GM19397 (cell line): ENCODE measurements around the gene UAP1L1.
"Not testable (repeated sequence)": the region's sequence is repeated elsewhere in the genome, so short reads cannot be mapped to it uniquely, and the experiment has no call there.

ENCODE experiments used
- ATAC-seq: cut with Tn5 transposase; IDR thresholded peaks from one replicate; pipeline ENCODE4 v1.9.1; 2021; ENCODE audit warnings: mild to moderate bottlenecking, moderate library complexity; ENCODE audit not compliant: unreplicated experiment

UAP1L1 gene

DNA sequence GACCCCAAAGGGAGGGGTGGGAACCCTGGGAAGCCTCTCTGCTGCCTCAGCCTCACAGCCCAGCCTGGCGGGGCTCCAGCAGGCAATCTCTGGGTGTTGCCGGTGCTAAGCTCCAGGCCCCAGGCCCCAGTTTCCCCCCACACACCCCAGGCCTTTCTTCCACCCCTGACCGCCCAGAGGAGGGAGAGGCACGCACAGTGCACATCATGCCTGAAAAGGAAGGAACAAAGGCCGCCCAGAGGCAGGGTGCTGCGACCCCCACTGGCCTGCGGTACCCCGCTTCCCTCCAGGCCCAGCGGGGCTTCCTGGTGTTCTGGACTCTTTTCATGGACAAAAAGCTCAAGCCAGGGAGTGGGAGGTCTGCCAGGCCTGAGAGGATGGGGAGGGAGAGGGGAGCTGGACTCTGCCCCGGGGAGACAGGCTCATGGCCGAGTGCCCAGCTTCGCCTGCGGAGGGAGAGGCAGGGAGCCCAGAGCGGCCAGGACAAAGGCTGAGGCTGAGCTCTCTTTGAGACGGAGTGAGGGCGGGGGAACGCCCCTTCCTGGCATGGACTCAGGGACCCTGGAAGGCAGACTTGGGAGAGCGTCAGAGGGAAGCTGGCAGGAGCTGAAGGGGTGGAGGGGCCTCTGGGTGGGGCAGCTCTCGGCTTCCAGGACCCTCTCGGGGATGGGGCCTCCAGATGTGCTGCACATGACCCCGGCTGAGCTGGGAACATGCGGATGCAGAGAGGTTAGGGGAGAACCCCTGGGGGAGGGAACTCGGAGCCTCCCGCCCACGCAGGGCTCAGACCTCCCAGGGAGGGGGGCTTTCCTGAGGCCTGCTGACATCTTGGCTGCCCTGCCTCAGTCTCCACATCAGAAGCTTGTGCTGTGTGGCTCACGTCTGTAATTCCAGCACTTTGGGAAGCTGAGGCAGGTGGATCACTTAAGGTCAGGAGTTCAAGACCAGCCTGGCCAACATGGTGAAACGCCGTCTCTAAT lies 21.6 kb upstream of the UAP1L1 start:
- no peak for ATAC-seq

DNA sequence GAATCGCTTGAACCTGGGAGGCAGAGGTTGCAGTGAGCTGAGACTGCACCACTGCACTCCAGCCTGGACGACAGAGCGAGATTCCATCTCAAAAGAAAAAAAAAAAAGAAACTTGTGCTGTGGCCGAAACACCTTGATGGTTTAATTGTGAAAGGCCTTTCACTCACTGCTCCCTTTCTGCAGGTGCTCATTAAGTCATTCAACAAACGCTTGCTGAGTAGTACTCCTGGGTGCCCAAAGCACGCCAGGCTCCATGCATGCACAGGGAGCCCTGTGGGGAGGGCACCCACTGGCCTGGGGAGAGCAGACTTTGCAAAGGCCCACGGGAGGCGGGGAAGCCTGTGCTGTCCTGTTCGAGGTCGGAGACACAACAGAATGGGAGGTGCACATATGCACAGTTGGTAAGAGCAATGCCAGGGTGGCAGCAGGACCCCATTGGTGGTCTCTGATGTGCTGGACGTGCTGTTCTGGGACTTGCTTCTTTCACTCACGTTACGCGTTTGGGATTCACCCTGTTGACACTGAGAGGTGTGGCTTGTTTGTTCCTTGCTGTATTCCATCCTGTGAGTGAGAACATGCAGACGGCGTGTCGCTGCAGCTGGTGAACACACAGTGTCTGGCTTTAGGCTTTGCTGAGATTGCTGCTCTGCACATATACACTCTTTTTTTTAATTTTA lies 20.4 kb upstream of the UAP1L1 start:
- no peak for ATAC-seq

DNA sequence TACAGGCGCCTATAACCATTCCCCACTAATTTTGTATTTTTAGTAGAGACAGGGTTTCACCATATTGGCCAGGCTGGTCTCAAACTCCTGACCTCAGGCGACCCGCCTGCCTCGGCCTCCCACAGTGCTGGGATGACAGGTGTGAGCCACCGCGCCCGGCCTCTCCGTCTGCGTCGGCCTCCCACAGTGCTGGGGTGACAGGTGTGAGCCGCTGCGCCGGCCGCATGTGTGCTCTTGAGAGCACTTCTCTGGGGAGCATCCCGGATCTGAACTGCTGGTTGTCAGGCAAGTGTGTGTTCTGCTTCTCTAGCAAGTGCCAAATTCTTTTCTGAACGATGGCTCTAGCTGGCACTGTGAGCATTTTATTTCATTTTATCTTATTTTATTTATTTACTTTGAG lies 19.8 kb upstream of the UAP1L1 start:
- no peak for ATAC-seq

DNA sequence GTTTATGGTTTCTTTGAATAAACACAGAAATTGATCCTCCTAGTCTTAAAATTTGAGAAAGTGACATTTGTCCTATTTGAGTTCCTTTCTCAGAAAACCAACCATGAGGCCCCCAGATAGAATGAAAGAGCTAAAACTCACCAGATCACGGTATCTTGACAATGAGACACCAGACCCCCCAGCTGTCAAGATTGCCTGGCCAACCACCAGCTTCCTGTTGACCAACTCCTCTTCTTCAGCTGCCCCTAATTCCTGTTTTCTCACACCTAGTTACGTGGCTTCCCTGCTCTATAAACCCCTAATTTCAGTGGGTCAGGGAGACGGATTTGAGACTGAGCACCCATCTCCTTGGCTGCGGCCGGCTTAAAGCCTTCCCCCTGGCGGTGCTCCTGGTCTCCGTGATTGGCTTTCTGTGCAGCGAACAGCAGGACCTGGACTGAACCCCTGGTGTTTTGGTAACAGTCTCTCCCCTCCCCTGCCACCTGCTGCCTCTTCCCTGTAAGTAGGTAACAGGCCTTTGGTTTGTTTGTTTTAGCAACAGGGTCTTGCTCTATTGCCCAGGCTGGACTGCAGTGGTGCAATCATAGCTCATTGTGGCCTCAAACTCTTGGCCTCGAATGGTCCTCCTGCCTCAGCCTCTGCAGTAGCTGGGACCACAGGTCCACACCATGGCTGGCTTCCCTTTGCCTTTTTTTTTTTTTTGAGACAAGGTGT lies 18.6 kb upstream of the UAP1L1 start:
- no peak for ATAC-seq

DNA sequence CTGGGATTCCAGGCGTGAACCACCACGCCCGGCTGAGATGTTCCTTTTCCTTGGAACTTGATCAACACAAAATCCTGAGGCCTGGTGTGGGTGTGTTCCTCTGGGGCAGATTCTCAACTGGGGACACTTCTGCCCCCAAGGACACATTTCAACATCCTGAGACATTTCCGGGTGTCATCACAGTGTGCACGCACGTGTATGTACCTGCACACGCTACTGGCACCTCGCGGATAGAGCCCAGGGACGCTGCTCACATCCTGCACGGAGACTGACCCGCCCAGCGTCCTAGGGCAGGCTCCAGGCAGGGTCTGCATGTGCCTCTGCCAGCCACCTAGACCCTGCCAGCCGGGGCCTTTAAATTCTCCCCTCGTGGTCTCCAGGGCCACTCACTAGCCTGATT lies 14.9 kb upstream of the UAP1L1 start:
- no peak for ATAC-seq

DNA sequence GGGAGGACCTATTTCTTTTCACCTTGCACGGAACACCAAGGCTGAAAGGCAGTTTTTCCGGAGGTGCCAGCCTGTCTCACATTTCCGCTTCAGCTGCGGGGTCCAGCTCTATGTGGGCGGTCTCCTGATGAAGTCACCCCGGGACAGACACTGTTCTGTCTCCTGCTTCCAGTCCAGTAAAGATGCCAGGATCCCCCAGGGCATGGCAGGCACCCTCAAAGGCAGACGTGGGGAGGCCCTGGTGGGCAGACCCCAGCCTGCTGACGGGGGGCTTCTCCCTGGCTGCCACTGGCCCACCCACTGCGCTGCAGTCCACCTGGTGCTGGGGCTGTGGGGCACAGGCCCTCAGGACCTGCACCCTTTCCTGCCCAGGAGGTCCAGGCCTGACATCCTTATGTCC lies 14.5 kb upstream of the UAP1L1 start:
- ATAC-seq = not testable (repeated sequence)

DNA sequence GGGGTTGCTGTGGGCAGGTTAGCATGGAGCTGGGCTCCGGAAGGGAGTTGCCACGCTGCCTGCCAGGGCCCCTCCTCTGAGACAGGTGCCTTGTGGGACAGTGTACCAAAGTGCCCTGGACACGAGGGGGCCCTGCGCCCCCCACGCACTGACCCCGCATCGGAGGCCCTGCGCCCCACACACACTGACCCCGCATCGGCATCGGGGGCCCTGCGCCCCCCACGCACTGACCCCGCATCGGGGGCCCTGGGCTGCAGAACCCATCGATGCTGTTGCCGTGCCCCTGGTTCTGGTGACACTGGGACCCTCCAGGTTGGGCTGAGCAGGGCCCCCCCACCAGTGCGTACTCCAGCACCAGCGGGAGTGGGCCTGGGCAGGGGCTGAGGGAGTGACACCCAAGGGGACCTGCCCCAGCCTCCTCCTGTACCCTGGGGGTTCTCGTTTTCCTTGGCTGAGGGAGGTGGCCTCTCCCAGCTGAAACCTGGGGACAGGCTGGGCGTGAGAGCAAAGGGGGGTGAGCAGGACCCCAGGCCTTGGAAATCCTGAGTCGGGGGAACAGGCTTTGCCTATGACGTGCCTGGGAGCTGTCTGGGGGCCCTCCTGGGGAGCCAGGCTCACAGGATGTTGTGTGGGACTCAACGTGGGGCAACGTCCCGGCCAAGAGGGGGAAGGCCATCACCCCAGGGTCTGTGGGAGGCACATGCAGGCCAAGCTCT lies 13.8 kb upstream of the UAP1L1 start:
- no peak for ATAC-seq

DNA sequence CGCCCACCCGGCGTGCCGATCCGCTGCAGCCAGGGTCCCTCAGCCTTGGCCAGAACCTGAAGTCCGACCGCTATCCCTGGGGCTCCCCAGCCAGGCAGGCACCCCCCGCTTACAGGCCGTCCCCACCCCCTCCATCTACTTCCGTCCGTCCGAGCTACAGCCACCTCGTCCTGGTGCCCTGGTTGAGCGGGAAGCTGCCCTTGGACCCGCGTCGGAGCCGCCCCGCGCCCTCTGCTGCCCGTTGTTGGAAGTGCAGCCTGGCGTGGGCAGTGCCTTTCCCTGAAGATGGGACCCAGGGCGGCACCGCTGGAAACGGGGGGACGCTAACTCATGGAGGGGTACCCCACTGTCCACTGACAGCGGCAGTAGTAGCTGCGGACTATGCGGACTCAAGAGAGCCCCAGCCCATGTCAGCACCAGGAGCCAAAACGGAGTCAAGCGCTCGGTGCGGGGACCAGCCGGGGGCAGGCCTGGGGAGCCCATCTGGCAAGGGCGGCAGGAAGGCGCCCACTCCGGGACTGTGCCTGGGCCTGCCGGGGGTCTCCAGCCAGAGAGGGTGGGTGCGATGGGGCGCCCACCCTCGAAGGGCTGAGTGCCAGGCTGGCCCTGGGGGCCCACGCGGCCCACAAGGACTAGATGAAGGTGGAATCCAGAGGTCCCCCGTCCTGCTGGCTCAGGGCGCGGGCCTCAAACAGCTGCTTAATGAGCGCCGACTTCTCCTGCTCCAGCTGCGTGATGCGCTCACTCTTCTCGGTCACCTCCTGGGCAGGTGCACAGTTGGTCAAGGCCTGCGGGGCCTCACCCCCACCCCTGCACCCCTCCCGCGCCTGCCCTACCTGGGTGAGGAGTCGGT lies 13.1 kb upstream of the UAP1L1 start:
- ATAC-seq = no peak

DNA sequence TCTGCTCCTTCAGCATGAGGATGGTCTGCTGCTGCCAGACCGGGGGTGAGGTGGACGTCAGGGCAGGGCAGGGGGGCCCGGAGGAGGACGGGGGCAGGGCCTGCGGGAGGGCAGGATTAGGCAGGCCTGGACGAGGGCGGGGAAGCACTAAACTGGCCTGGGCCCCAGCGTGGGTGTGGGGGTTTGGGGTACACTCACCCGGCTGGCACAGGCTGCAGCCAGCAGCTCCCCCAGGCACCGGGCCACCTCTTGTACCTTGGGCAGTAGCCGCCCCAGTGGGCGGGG lies 12.5 kb upstream of the UAP1L1 start:
- no peak for ATAC-seq

DNA sequence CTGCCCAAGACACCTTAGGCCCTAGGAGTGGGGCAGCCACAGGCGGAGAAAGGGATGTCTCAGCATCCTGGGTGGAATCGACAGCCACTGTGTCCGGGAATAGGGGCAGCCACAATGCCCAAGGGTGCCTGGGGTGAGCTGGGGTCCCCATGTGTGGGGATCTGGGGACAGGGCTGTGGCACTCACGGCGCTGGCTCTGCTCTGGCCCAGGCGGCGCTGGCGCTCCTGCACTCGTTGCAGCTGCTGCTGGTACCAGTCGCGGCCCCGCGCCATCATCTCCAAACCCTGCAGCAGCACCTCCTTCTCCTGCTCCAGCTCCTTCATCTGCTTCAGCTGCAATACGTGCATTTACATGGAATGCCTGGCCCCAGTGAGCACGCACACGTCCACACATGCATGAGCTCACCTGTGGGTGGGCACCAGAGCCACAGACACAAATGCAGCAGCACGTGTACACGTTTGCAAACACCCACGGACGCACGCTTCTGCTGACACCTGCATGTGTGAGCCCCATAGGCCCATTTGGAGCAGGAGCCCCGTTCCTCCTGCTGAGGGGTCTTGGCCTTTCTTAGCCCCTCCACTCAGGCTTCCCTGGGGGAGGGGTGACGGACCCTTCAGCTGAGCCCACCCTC lies 11.9 kb upstream of the UAP1L1 start:
- ATAC-seq = no peak

DNA sequence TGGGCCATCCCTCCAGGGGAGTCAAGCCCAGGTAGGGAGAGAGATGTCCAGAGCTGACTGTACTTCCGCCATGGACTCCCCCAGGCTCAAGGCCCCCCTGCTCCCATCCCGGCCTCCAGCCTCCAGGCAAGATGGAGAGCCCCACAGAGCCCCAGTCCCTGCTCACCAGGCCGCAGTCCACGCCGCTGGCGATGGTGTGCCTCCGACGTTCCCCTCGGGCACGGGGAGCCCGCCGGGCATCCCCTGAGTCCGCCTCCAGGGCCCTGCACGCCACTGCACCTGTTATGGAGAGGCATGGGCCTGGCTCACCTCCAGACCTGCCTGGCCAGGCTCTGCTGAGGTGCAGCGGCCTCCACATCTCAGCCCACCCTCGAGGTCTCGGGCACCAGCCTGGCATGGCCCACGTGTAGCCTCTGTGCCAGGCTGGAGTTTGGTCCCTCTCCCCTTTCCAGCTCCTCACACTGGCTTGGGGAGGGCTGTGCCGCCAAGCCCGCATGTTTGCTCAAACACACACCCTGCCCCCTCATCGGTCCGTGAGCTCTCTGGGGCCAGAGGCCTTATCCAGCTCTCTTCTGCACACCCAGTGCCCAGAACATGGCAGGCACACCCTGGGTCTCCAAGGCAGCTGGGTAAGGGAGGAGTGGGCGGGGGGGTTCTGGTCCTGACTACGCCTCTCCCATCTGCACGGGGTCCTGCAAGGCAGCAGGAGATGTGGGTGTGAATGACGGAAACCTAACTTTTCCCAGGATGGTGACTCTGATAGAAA lies 11.0 kb upstream of the UAP1L1 start:
- ATAC-seq = no peak

DNA sequence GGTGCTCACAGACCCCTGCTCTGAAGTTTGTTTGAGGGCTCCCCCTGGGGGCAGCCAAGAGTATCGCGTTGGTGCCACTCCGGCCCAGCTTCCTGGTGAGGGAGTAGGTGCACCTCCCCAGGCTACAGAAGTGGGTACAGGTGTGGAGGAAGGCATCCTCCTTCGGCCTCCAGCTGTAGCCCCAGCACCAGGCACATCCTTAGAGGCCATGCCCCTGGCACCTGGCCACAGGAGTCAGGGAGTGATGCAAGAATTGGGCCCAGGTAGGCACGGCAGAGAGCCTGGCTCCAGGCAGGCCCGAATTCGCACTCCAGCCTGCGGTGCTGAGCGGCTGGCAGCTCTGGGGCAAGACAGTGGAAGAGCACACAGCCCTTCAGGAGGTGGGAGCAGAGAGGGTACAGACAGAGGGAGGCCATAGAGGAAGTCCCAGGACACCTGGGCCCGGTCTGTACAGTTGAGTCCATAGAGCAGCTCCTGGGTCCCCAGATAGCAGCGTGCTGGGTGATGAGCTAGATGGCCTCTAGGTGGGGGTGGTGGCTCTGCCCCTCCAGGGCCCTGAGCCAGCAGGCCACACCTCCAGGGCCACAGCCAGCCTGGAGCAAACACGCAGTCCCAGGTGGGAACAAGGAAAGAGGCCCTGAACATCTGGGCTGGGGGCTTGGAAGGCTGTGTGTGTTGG lies 9.3 kb upstream of the UAP1L1 start:
- ATAC-seq = no peak

DNA sequence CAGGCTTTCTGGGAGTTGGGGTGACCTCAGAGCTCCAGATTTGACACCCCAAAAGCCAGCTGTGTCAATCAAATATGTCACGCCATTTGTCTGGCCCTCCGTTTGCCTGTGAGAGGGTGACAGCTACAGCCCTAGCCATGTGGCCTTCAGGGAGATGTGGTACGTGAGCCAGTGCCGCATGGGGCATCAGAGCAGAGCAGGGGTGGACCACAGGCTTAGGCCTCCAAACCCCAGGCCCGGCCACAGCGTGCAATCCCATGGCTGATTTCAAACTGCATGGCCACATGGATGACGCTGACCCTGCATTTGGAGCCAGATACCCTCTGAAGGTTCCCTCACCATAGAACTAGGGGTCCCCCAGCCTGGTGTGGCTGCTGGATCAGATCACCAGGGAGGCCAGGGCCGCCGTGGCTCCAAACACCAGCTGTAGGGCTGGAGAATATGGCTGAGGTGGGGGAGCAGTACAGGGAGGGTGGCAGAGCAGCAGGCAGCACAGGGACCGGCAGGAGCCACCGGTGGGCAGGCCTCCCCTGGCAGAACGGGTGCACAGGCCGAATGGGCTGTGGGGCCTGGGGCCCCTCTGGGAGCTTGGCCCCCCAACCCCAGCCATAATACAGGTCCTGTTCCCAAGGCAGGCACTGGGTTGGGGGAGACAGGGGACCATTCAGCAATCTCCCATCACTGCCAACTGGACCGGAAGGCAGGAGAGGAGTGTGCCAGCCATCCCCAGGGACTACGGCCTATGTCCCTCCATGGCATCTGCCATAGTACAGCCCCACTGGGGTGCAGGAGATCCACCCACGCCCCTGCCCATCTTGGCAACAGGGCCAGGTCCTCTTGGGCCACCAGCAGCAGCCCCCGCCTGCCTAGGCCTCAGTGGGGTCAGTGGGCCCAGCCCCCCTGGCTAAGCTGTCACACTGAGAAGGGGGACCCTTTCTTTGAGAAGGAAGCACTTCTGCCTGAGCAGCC lies 8.5 kb upstream of the UAP1L1 start:
- ATAC-seq = no peak

DNA sequence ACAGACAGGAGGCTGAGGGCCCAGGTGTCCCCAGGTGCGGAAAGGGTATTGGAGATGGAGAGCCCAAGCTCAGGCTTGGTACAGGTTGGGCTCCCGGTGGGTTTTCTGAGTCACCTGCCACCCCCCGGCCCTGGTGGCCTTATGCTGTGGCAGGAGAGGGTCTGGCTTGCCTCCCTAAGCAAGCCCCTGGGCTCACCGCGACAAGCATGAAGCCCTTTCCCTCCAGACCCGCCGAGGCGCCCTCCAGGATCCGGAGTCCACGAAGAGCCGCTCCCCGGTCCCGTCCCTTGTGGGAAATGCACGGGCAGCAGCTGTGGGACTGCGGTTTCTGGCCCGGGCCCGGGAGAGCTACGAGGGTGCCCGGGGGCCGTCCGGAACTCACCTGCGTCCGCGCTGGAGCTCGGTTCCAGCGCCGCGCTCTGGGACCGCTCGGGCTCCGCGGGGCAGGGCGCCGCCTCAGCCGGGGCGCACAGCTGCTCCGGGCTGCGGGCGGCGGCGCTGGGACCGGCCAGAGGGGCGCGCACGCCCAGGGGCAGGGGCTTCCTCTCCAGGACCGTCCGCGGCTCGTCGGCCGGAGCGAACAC lies 7.7 kb upstream of the UAP1L1 start:
- peak; percentile 17 for ATAC-seq

DNA sequence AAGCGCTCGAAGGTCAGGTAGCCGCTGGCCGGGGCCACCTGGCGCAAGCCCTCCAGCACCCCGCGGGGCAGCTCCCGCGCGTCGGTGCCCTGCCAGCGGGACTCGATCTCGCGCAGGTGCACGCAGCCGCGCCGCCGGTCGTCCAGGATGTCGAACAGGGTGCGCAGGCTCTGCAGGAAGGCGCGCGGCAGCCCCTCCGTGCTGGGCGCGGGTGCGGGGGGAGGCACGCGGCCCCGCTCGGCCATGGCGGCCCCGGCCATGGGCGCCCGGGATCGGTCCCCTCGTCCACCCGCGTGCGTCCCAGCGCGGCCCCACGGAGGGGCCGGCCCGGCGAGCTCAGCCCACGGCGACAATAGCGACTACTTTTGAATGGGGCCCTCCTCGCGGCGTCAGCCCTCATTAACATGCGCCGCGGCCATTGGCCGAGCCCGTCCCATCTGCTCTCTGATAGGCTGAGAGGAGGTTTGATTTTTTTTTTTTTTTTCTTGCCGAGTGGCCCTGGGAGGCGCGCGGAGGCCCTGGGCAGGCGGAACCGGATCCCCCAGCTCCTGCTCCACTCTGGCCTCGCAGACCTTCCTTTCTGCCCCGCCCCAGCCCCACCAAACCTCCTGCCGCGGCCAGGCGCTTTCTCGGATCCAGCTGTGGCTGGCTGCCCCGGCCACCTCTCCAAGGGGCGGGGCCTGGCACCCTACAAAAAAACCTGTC lies 7.0 kb upstream of the UAP1L1 start, which contains the start of gene SAPCD2:
Gene SAPCD2 (minus strand): TSS at position 357 of the 705 bp plus-strand sequence. CDS start 97 bp downstream, at position 260.
- ATAC-seq = peak; percentile 68

DNA sequence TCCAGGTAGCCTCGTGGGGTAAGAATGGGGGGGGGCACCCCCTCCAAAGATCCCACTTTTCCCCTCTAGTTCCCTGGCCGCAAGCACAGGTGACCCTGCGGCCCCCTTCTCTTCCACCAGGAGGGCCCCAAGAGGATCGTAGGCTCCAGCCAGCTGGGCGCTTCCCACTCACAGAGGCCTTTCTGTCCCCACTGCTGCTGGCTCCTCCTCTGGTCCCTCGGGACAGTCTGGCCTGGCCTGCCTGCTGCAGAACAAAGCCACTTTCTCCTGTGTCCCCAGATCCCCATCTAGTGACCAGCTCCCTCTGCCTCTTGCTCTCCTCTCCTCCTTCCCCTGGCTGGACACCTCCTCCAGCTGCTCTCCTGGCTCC lies 6.4 kb upstream of the UAP1L1 start:
- ATAC-seq = no peak
